A549 (cell line): ENCODE data around the gene RPS16. TPM values are rescaled to one million over a fixed set of nuclear protein-coding genes. Genes with fewer than 3 reads are reported as not detected.
A peak's percentile ranks its signal among the peaks of the same experiment; 100 is the strongest.

Experiments used
- CBX2 ChIP-seq: fragments of 200-600 bp; sonication (generic); IDR thresholded peaks from 2 replicates; pipeline ENCODE4 v1.6.1; 2016; ENCODE audit warnings: low read depth, mild to moderate bottlenecking, borderline replicate concordance
- CBX8 ChIP-seq: fragments of 200-600 bp; sonication (generic); IDR thresholded peaks from 2 replicates; pipeline ENCODE4 v1.6.1; 2016
- CEBPB ChIP-seq, 2 experiments: fragments of >200 bp in 1 of 2; sonication (Bioruptor Twin) in 1 of 2; formaldehyde crosslinking in 1 of 2; IDR thresholded peaks; 2 replicates each; pipeline ENCODE4 v1.6.1; 2012 to 2016
- CHD2 ChIP-seq: fragments of 150-350 bp; IDR thresholded peaks from 2 replicates; pipeline ENCODE4 v1.6.1; 2014; ENCODE audit warnings: low read length; ENCODE audit not compliant: partially characterized antibody
- EHMT2 ChIP-seq: fragments of 200-600 bp; sonication (generic); IDR thresholded peaks from 2 replicates; pipeline ENCODE4 v1.6.1; 2016; ENCODE audit warnings: antibody characterized with exemption, low read depth, mild to moderate bottlenecking, moderate library complexity
- EP300 ChIP-seq, 2 experiments: fragments of >200 bp; sonication (Bioruptor Twin); formaldehyde crosslinking; IDR thresholded peaks; 2 replicates in 1 of 2; 3 replicates in 1 of 2; pipeline ENCODE4 v1.6.1; 2016 to 2017
- FOSB ChIP-seq: fragments of 250-450 bp; sonication (Bioruptor Pico); IDR thresholded peaks from 2 replicates; pipeline ENCODE4 v1.5.0; 2020; ENCODE audit warnings: mild to moderate bottlenecking, moderate library complexity
- FOSL2 ChIP-seq, 2 experiments: fragments of 450-650 bp in 1 of 2; fragments of >200 bp in 1 of 2; sonication (Bioruptor Twin) in 1 of 2; formaldehyde crosslinking; IDR thresholded peaks; 2 replicates each; pipeline versions ENCODE4 v1.5.0 to v1.6.1; 2016 to 2020; ENCODE audit warnings: mild to moderate bottlenecking in 1 of 2, moderate library complexity in 1 of 2
- FOXS1 ChIP-seq: fragments of 250-450 bp; sonication (Bioruptor Pico); IDR thresholded peaks from 2 replicates; pipeline ENCODE4 v1.5.0; 2020; ENCODE audit warnings: mild to moderate bottlenecking, moderate library complexity
- GATA3 ChIP-seq: IDR thresholded peaks from 2 replicates; pipeline ENCODE4 v1.6.1; 2012; ENCODE audit warnings: borderline replicate concordance
- HDAC2 ChIP-seq: fragments of 200-600 bp; sonication (generic); IDR thresholded peaks from 2 replicates; pipeline ENCODE4 v1.6.1; 2016
- HOXB13 ChIP-seq: fragments of 250-450 bp; sonication (Bioruptor Pico); IDR thresholded peaks from 2 replicates; pipeline ENCODE4 v1.5.0; 2020; ENCODE audit warnings: low read depth, mild to moderate bottlenecking, moderate library complexity
- HOXB5 ChIP-seq: fragments of 250-450 bp; sonication (Bioruptor Pico); IDR thresholded peaks from 2 replicates; pipeline ENCODE4 v1.5.0; 2020; ENCODE audit warnings: mild to moderate bottlenecking, moderate library complexity
- JUN ChIP-seq, 2 experiments: fragments of >200 bp; sonication (Bioruptor Twin); formaldehyde crosslinking; IDR thresholded peaks; 2 replicates in 1 of 2; 3 replicates in 1 of 2; pipeline ENCODE4 v1.6.1; 2016 to 2017
- JUNB ChIP-seq: fragments of >200 bp; sonication (Bioruptor Twin); formaldehyde crosslinking; IDR thresholded peaks from 2 replicates; pipeline ENCODE4 v1.6.1; 2016
- KDM1A ChIP-seq: fragments of 200-600 bp; sonication (generic); IDR thresholded peaks from 2 replicates; pipeline ENCODE4 v1.6.1; 2016; ENCODE audit warnings: low read depth, mild to moderate bottlenecking
- KDM5A ChIP-seq: fragments of 200-600 bp; sonication (generic); IDR thresholded peaks from 2 replicates; pipeline ENCODE4 v1.6.1; 2016; ENCODE audit warnings: antibody characterized with exemption, mild to moderate bottlenecking
- MYC ChIP-seq: IDR thresholded peaks from 2 replicates; pipeline ENCODE4 v1.6.1; 2012; ENCODE audit warnings: mild to moderate bottlenecking, inconsistent platforms, low read length, improper control_type of control experiment, borderline replicate concordance
- NR3C1 ChIP-seq: fragments of >200 bp; sonication (Bioruptor Twin); formaldehyde crosslinking; IDR thresholded peaks from 3 replicates; pipeline ENCODE4 v1.6.1; 2017
- PHF8 ChIP-seq: fragments of 200-600 bp; sonication (generic); IDR thresholded peaks from 2 replicates; pipeline ENCODE4 v1.6.1; 2016; ENCODE audit warnings: low read depth, mild to moderate bottlenecking, antibody characterized with exemption, moderate library complexity, borderline replicate concordance
- POLR2A ChIP-seq: IDR thresholded peaks from 2 replicates; pipeline ENCODE4 v1.6.1; 2012; ENCODE audit warnings: mild to moderate bottlenecking, low read length
- POLR2AphosphoS2 ChIP-seq: conservative IDR thresholded peaks from 2 replicates; pipeline ENCODE4 v1.6.1; 2012; ENCODE audit warnings: low read length, improper control_type of control experiment, inconsistent platforms
- RAD21 ChIP-seq, 2 experiments: fragments of >200 bp in 1 of 2; sonication (Bioruptor Twin) in 1 of 2; formaldehyde crosslinking in 1 of 2; IDR thresholded peaks in 1 of 2; conservative IDR thresholded peaks in 1 of 2; 2 replicates in 1 of 2; 3 replicates in 1 of 2; pipeline ENCODE4 v1.6.1; 2012 to 2018; ENCODE audit warnings: inconsistent platforms in 1 of 2
- RARB ChIP-seq: fragments of 250-450 bp; sonication (Bioruptor Pico); IDR thresholded peaks from 2 replicates; pipeline ENCODE4 v1.8.0; 2021; ENCODE audit warnings: mild to moderate bottlenecking, moderate library complexity
- RCOR1 ChIP-seq: fragments of 150-350 bp; IDR thresholded peaks from 2 replicates; pipeline ENCODE4 v1.6.1; 2014; ENCODE audit warnings: antibody characterized with exemption, low read length, low read depth
- RFX5 ChIP-seq: fragments of 450-650 bp; IDR thresholded peaks from 2 replicates; pipeline ENCODE4 v1.7.1; 2014; ENCODE audit warnings: antibody characterized with exemption, mild to moderate bottlenecking, moderate library complexity
- SMC3 ChIP-seq: fragments of >200 bp; sonication (Bioruptor Twin); formaldehyde crosslinking; IDR thresholded peaks from 3 replicates; pipeline ENCODE4 v1.6.1; 2018; ENCODE audit warnings: inconsistent platforms
- SREBF2 ChIP-seq: fragments of 450-650 bp; IDR thresholded peaks from 2 replicates; pipeline ENCODE4 v1.6.1; 2014; ENCODE audit warnings: mild to moderate bottlenecking, moderate library complexity
- TFCP2L1 ChIP-seq: fragments of 250-450 bp; sonication (Bioruptor Pico); IDR thresholded peaks from 2 replicates; pipeline ENCODE4 v1.5.0; 2021; ENCODE audit warnings: mild to moderate bottlenecking
- ZC3H11A ChIP-seq: fragments of 450-650 bp; IDR thresholded peaks from 2 replicates; pipeline ENCODE4 v1.6.1; 2014; ENCODE audit warnings: antibody characterized with exemption, mild to moderate bottlenecking
- ZFP36 ChIP-seq: fragments of 450-650 bp; IDR thresholded peaks from 2 replicates; pipeline ENCODE4 v1.6.1; 2014; ENCODE audit warnings: borderline replicate concordance; ENCODE audit not compliant: partially characterized antibody
- ZNF302 ChIP-seq: fragments of 250-450 bp; sonication (Bioruptor Pico); IDR thresholded peaks from 2 replicates; pipeline ENCODE4 v1.9.0; 2021; ENCODE audit warnings: inconsistent platforms, mild to moderate bottlenecking, moderate library complexity
- ZSCAN20 ChIP-seq: fragments of 250-450 bp; sonication (Bioruptor Pico); IDR thresholded peaks from 2 replicates; pipeline ENCODE4 v1.8.0; 2022; ENCODE audit warnings: mild to moderate bottlenecking, moderate library complexity
- polyA plus RNA-seq, 4 experiments: library from polyadenylated mRNA; depleted of rRNA in 3 of 4; stranded (reverse); fragments of >200 nt; fragmentation: RNase III in 1 of 4; extraction: RNeasy Plus Mini Kit Qiagen cat#74134 plus additional on column Dnase treatment in 1 of 4; gene quantifications; 2 replicates in 3 of 4; 3 replicates in 1 of 4; pipeline ENCODE4 v1.2.3, GENCODE V29; 2011 to 2017
- TF ChIP-seq, protein P1 (sequence below): fragments of >200 bp; sonication (Bioruptor Twin); formaldehyde crosslinking; IDR thresholded peaks from 3 replicates; pipeline ENCODE4 v1.6.1; 2016
- TF ChIP-seq, protein P2 (sequence below): fragments of 150-350 bp; IDR thresholded peaks from 2 replicates; pipeline ENCODE4 v1.6.1; 2014; ENCODE audit warnings: low read depth, mild to moderate bottlenecking, low read length
- TF ChIP-seq, protein P3 (sequence below): IDR thresholded peaks from 2 replicates; pipeline ENCODE4 v1.6.1; 2012; ENCODE audit warnings: low read depth, borderline replicate concordance
- TF ChIP-seq, protein P4 (sequence below): fragments of 250-450 bp; sonication (Bioruptor Pico); IDR thresholded peaks from 2 replicates; pipeline ENCODE4 v1.5.0; 2020; ENCODE audit warnings: low read depth, mild to moderate bottlenecking, moderate library complexity
- TF ChIP-seq, protein P5 (sequence below): IDR thresholded peaks from 2 replicates; pipeline ENCODE4 v1.6.1; 2012

The RPS16 gene
- polyA plus RNA-seq, 2 of the 4 experiments (the other 2 are of a cell fraction), result 4,348 to 4,855 TPM

DNA sequence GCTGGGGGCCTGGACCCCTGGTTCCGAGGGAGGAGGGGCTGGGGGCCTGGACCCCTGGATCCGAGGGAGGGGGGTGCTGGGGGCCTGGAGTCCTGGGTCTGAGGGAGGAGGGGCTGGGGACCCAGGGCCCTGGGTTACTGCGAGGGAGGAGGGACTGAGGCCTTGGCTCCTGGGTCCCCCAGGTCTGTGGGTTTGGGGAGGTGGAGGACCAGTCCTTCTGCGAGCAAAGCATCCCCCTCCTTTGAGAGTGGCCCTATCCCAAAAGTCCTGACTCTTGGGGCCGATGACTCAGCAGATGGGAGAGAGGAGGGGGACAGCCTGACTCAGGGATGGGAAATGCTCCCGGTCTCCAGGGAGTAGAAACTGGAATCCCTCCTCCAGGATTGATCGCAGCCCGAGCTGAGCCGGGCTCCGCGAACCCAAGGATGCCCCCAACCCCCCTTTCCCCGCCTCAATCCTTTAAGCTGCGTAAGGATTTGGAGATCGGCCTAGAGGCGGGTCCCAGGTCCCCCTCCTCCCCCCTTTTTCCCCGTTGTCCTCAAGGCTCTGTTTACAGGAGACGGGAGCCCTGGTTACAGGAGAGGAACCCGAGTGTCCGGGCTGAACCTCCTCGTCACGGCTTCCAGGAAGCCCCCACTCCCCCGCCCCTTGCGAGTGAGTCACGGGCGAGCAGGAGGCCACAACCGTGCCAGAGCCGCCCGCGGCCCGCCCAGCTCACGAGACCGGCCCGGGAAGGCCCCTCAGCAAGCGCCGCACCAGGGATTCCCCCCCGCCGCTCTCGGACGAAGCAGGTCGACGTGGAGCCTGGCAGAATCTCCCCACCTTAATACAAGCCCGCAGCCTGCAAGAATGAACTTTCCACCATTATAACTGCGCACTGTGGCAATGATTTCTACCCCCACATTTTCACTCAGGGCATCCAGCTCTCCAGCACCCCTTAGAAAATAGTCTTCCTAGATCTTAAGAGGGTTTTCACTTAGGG lies 32.1 kb downstream of the RPS16 start (continued):
- TF ChIP-seq SMC3 (peak; percentile 39; the same call in 1 of the 3 replicates), TFCP2L1 (CRISPR knock-in tag) (peak; percentile 97), FOSL2 (IDR thresholded peaks at IDR 0.05) (peak; percentile 82), FOSL2 (CRISPR knock-in tag; IDR thresholded peaks at IDR 0.05) (peak; percentile 100), PHF8 (no peak), CHD2 (peak; percentile 55), EHMT2 (no peak), GATA3 (peak; percentile 87), FOSB (CRISPR knock-in tag) (peak; percentile 85; the same call in 1 of the 2 replicates), SREBF2 (no peak), HOXB5 (CRISPR knock-in tag) (peak; percentile 58), JUN (IDR thresholded peaks at IDR 0.05) (peak; percentile 86 to 98; a peak in 4 of 5 replicates), HOXB13 (CRISPR knock-in tag) (no peak), RCOR1 (no peak), RARB (CRISPR knock-in tag) (peak; percentile 59), ZC3H11A (no peak), JUNB (peak; percentile 87), KDM1A (no peak), POLR2AphosphoS2 (no peak), NR3C1 (no peak), EP300 (IDR thresholded peaks at IDR 0.05) (peak in 1 of 2 experiments; percentile 74; a peak in 3 of 5 replicates), CEBPB (IDR thresholded peaks at IDR 0.05) (peak in 1 of 2 experiments; percentile 37; a peak in 1 of 4 replicates), CBX2 (no peak), RAD21 (conservative IDR thresholded peaks at IDR 0.05 in 1 of 2, IDR thresholded peaks at IDR 0.05 in 1 of 2) (0 out of 5 replicates have a peak, but pooled peaks of 1 of the 2 experiments have one; percentile 33), HDAC2 (no peak), KDM5A (no peak), CBX8 (no peak), MYC (peak; percentile 86; the same call in 1 of the 2 replicates), ZNF302 (CRISPR knock-in tag) (no peak), POLR2A (no peak), RFX5 (peak; percentile 61; the same call in 1 of the 2 replicates), ZFP36 (no peak), FOXS1 (no peak), ZSCAN20 (CRISPR knock-in tag) (no peak)
- TF ChIP-seq, protein P1, sequence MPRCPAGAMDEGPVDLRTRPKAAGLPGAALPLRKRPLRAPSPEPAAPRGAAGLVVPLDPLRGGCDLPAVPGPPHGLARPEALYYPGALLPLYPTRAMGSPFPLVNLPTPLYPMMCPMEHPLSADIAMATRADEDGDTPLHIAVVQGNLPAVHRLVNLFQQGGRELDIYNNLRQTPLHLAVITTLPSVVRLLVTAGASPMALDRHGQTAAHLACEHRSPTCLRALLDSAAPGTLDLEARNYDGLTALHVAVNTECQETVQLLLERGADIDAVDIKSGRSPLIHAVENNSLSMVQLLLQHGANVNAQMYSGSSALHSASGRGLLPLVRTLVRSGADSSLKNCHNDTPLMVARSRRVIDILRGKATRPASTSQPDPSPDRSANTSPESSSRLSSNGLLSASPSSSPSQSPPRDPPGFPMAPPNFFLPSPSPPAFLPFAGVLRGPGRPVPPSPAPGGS, result no peak; the same call in 2 of the 3 replicates
- TF ChIP-seq, protein P2, sequence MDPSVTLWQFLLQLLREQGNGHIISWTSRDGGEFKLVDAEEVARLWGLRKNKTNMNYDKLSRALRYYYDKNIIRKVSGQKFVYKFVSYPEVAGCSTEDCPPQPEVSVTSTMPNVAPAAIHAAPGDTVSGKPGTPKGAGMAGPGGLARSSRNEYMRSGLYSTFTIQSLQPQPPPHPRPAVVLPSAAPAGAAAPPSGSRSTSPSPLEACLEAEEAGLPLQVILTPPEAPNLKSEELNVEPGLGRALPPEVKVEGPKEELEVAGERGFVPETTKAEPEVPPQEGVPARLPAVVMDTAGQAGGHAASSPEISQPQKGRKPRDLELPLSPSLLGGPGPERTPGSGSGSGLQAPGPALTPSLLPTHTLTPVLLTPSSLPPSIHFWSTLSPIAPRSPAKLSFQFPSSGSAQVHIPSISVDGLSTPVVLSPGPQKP, result no peak
- TF ChIP-seq, protein P3, sequence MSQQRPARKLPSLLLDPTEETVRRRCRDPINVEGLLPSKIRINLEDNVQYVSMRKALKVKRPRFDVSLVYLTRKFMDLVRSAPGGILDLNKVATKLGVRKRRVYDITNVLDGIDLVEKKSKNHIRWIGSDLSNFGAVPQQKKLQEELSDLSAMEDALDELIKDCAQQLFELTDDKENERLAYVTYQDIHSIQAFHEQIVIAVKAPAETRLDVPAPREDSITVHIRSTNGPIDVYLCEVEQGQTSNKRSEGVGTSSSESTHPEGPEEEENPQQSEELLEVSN, result peak; percentile 75; the same call in 1 of the 2 replicates
- TF ChIP-seq, protein P4, sequence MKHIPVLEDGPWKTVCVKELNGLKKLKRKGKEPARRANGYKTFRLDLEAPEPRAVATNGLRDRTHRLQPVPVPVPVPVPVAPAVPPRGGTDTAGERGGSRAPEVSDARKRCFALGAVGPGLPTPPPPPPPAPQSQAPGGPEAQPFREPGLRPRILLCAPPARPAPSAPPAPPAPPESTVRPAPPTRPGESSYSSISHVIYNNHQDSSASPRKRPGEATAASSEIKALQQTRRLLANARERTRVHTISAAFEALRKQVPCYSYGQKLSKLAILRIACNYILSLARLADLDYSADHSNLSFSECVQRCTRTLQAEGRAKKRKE (CRISPR knock-in tag), result no peak; the same call in none of the 2 replicates
- TF ChIP-seq, protein P5, sequence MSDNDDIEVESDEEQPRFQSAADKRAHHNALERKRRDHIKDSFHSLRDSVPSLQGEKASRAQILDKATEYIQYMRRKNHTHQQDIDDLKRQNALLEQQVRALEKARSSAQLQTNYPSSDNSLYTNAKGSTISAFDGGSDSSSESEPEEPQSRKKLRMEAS, result peak; percentile 86
- TF ChIP-seq, all 56 proteins: peak for 26
